H1 (cell line): Measurements from ENCODE around the gene RPAP3. TPM values are rescaled to one million over a fixed set of nuclear protein-coding genes. Genes with fewer than 3 reads are reported as not detected.

Source experiments
- CTCF ChIA-PET: fragments of 300-600 bp; sonication (Branson Sonifier 250); formaldehyde crosslinking; loops from one replicate; lab custom pipeline; 2021; ENCODE audit not compliant: partially characterized antibody; lab: Charles Lee
- POLR2A ChIA-PET: fragments of 300-600 bp; sonication (Branson Sonifier 250); formaldehyde crosslinking; loops from one replicate; lab custom pipeline; 2021; ENCODE audit warnings: inconsistent platforms; ENCODE audit not compliant: partially characterized antibody; lab: Charles Lee
- DNase-seq, 2 experiments: peaks; one replicate each; pipeline versions ENCODE4 v3.0.0 to v3.0.0-alpha.2; 2010 to 2022; ENCODE audit warnings: low spot score in 2 of 2, low read depth in 1 of 2, mixed read lengths in 1 of 2
- FAIRE-seq: peaks from 2 replicates; lab custom pipeline; 2011; peaks lifted over from hg19 to GRCh38; lab: Jason Lieb, UNC
- H2AFZ ChIP-seq: 2 replicates; pipeline ENCODE4 v1.8.1; 2012; ENCODE audit warnings: low read length, inconsistent platforms
- H2AK5ac ChIP-seq: 2 replicates; pipeline ENCODE4 v1.6.1; 2013; ENCODE audit warnings: low read depth, low read length
- H2BK120ac ChIP-seq: replicated peaks from 2 replicates; pipeline ENCODE3; 2013; ENCODE audit warnings: low read depth, low read length, inconsistent platforms
- H2BK12ac ChIP-seq: 2 replicates; pipeline ENCODE4 v1.6.1; 2013; ENCODE audit warnings: low read depth, low read length
- H2BK15ac ChIP-seq: 2 replicates; pipeline ENCODE4 v1.6.1; 2013; ENCODE audit warnings: low read length
- H2BK20ac ChIP-seq: 2 replicates; pipeline ENCODE4 v1.6.1; 2013; ENCODE audit warnings: low read length
- H2BK5ac ChIP-seq: 2 replicates; pipeline ENCODE4 v1.6.1; 2013; ENCODE audit warnings: low read depth, low read length
- H3K14ac ChIP-seq: 2 replicates; pipeline ENCODE4 v1.6.1; 2013; ENCODE audit warnings: inconsistent platforms; ENCODE audit not compliant: insufficient read length
- H3K18ac ChIP-seq: 2 replicates; pipeline ENCODE4 v1.6.1; 2013; ENCODE audit warnings: low read length; ENCODE audit errors: extremely low read depth
- H3K23ac ChIP-seq: 2 replicates; pipeline ENCODE4 v1.6.1; 2013; ENCODE audit warnings: inconsistent platforms; ENCODE audit not compliant: insufficient read length
- H3K23me2 ChIP-seq: 2 replicates; pipeline ENCODE4 v1.6.1; 2013; ENCODE audit warnings: low read depth, low read length
- H3K27ac ChIP-seq: 2 replicates; pipeline ENCODE4 v1.6.1; 2011; ENCODE audit warnings: low read depth, low read length, inconsistent platforms
- H3K27me3 ChIP-seq, 4 experiments: replicated peaks in 1 of 4; 1 replicate in 1 of 4; 2 replicates in 3 of 4; pipeline versions ENCODE4 v1.6.1 to v1.8.1; 2011 to 2013; ENCODE audit warnings: low read length in 3 of 4, mild to moderate bottlenecking in 3 of 4, inconsistent platforms in 2 of 4, mixed read lengths in 2 of 4, moderate library complexity in 1 of 4; ENCODE audit not compliant: control insufficient read depth in 3 of 4, insufficient read depth in 3 of 4; ENCODE audit errors: extremely low read depth in 1 of 4
- H3K36me3 ChIP-seq, 4 experiments: 2 replicates each; pipeline versions ENCODE4 v1.6.1 to v1.8.1; 2011 to 2013; ENCODE audit warnings: mild to moderate bottlenecking in 4 of 4, low read length in 3 of 4, moderate library complexity in 2 of 4, control low read depth in 1 of 4, inconsistent platforms in 1 of 4; ENCODE audit not compliant: insufficient read depth in 4 of 4, control insufficient read depth in 2 of 4
- H3K4ac ChIP-seq: replicated peaks from 2 replicates; pipeline ENCODE3; 2013; ENCODE audit warnings: low read length, low read depth, mixed read lengths, inconsistent platforms; ENCODE audit not compliant: insufficient read length
- H3K4me1 ChIP-seq, 4 experiments: replicated peaks in 1 of 4; 1 replicate in 1 of 4; 2 replicates in 3 of 4; pipeline versions ENCODE4 v1.6.1 to v1.8.1; 2011 to 2013; ENCODE audit warnings: low read length in 3 of 4, inconsistent platforms in 2 of 4, mixed read lengths in 1 of 4; ENCODE audit not compliant: insufficient read depth in 4 of 4, control insufficient read depth in 3 of 4
- H3K4me2 ChIP-seq, 2 experiments: 2 replicates each; pipeline versions ENCODE4 v1.6.1 to v1.8.1; 2011 to 2013; ENCODE audit warnings: low read depth in 2 of 2, low read length in 2 of 2, control low read depth in 1 of 2, inconsistent platforms in 1 of 2, mild to moderate bottlenecking in 1 of 2; ENCODE audit not compliant: insufficient read depth in 1 of 2
- H3K4me3 ChIP-seq, 4 experiments: fragments of 200-600, 300-600 bp in 1 of 4; sonication (generic), shearing (Covaris generic), sonication (Bioruptor Twin) in 1 of 4; 2 replicates each; pipeline versions ENCODE4 v1.5.1 to v1.8.1; 2011 to 2016; ENCODE audit warnings: low read length in 4 of 4, low read depth in 3 of 4, control low read depth in 2 of 4, inconsistent platforms in 2 of 4, mild to moderate bottlenecking in 2 of 4, mixed read lengths in 1 of 4, moderate library complexity in 1 of 4; ENCODE audit not compliant: insufficient read depth in 2 of 4; ENCODE audit errors: extremely low read depth in 1 of 4
- H3K56ac ChIP-seq: replicated peaks from 2 replicates; pipeline ENCODE3; 2013; ENCODE audit warnings: low read depth, mild to moderate bottlenecking, mixed read lengths, low read length, inconsistent platforms; ENCODE audit not compliant: insufficient read length
- H3K79me1 ChIP-seq: 2 replicates; pipeline ENCODE4 v1.6.1; 2013; ENCODE audit warnings: low read depth, low read length, control low read depth
- H3K79me2 ChIP-seq, 2 experiments: 2 replicates each; pipeline versions ENCODE4 v1.6.1 to v1.8.1; 2012 to 2013; ENCODE audit warnings: low read length in 2 of 2, mild to moderate bottlenecking in 2 of 2, inconsistent platforms in 1 of 2; ENCODE audit not compliant: insufficient read depth in 2 of 2, control insufficient read depth in 1 of 2
- H3K9ac ChIP-seq, 4 experiments: replicated peaks in 1 of 4; 1 replicate in 1 of 4; 2 replicates in 3 of 4; pipeline versions ENCODE4 v1.6.1 to v1.8.1; 2011 to 2013; ENCODE audit warnings: low read depth in 3 of 4, low read length in 3 of 4, control low read depth in 2 of 4, mild to moderate bottlenecking in 2 of 4, moderate library complexity in 2 of 4, inconsistent platforms in 1 of 4; ENCODE audit errors: extremely low read depth in 1 of 4
- H3K9me3 ChIP-seq, 2 experiments: 2 replicates each; pipeline versions ENCODE4 v1.6.1 to v1.8.1; 2012 to 2013; ENCODE audit warnings: mild to moderate bottlenecking in 2 of 2, moderate library complexity in 2 of 2, control low read depth in 1 of 2, inconsistent platforms in 1 of 2, low read depth in 1 of 2, low read length in 1 of 2, mixed read lengths in 1 of 2; ENCODE audit not compliant: insufficient read depth in 2 of 2
- H4K20me1 ChIP-seq, 2 experiments: replicated peaks in 1 of 2; 2 replicates each; pipeline versions ENCODE3 to v1.8.1; 2011 to 2013; ENCODE audit warnings: inconsistent platforms in 2 of 2, low read length in 2 of 2, mild to moderate bottlenecking in 1 of 2; ENCODE audit not compliant: insufficient read depth in 2 of 2, control insufficient read depth in 1 of 2
- H4K5ac ChIP-seq: 2 replicates; pipeline ENCODE4 v1.6.1; 2013; ENCODE audit warnings: low read length, low read depth, mixed read lengths, inconsistent platforms; ENCODE audit not compliant: insufficient read length
- H4K8ac ChIP-seq: 2 replicates; pipeline ENCODE4 v1.8.0; 2013; ENCODE audit warnings: mild to moderate bottlenecking, moderate library complexity, low read length, inconsistent platforms; ENCODE audit not compliant: insufficient read depth; ENCODE audit errors: extremely low read depth
- H4K91ac ChIP-seq: replicated peaks from 2 replicates; pipeline ENCODE3; 2013; ENCODE audit warnings: low read length, mixed read lengths, inconsistent platforms; ENCODE audit not compliant: insufficient read length
- GTF2F1 ChIP-seq: IDR thresholded peaks from 2 replicates; pipeline ENCODE4 v1.6.1; 2012; ENCODE audit warnings: low read depth, low read length, improper control_type of control experiment, borderline replicate concordance
- HDAC6 ChIP-seq: IDR thresholded peaks from one replicate; pipeline ENCODE4 v1.7.1; 2012; ENCODE audit warnings: low read depth, mild to moderate bottlenecking, inconsistent platforms, low read length, moderate library complexity
- POLR2AphosphoS5 ChIP-seq: IDR thresholded peaks from 2 replicates; pipeline ENCODE4 v1.6.1; 2011; ENCODE audit warnings: low read depth, low read length
- RBBP5 ChIP-seq: IDR thresholded peaks from 2 replicates; pipeline ENCODE4 v1.7.1; 2012; ENCODE audit warnings: low read depth, mild to moderate bottlenecking, inconsistent platforms, low read length, moderate library complexity, borderline replicate concordance
- SP1 ChIP-seq: IDR thresholded peaks from 2 replicates; pipeline ENCODE4 v1.6.1; 2011; ENCODE audit warnings: low read depth, low read length
- SP2 ChIP-seq: IDR thresholded peaks from 2 replicates; pipeline ENCODE4 v1.6.1; 2012; ENCODE audit warnings: mild to moderate bottlenecking, low read length, inconsistent platforms
- SRF ChIP-seq: IDR thresholded peaks from 2 replicates; pipeline ENCODE4 v1.6.1; 2011; ENCODE audit warnings: mild to moderate bottlenecking, low read depth, low read length, moderate library complexity
- WGBS, 2 experiments: shearing (Covaris generic) in 1 of 2; methylation state at CpG; one replicate each; pipeline versions ENCODE4 v1.1.6 to v1.1.7; 2013 to 2015; ENCODE audit warnings: low lambda C conversion rate in 2 of 2, mixed read lengths in 2 of 2, inconsistent platforms in 1 of 2, low coverage in 1 of 2, missing lambda C conversion rate in 1 of 2; ENCODE audit not compliant: insufficient replicate concordance in 2 of 2, insufficient coverage in 1 of 2, insufficient read length in 1 of 2; ENCODE audit errors: extremely low coverage in 1 of 2, missing lambda C conversion rate in 1 of 2; 5-methylcytosine and 5-hydroxymethylcytosine counted together
- polyA plus RNA-seq, 7 experiments: library from polyadenylated mRNA; depleted of rRNA in 3 of 7; stranded (reverse) in 5 of 7; unstranded in 2 of 7; fragments of >200 nt in 5 of 7; fragments of 200-250 nt in 2 of 7; gene quantifications; 1 replicate in 5 of 7; 2 replicates in 1 of 7; 4 replicates in 1 of 7; pipeline versions ENCODE4 v1.2.1 to v1.2.3, GENCODE V29; 2011 to 2013; ENCODE audit warnings: missing spikeins in 2 of 7, mixed read lengths in 2 of 7
- total RNA-seq: library from RNA; stranded (reverse); fragmentation: NEBNext Ultra II Directional; extraction: Animal tissue kit (Norgen Biotek cat#: 25700); gene quantifications from 2 replicates; pipeline ENCODE4 v1.2.1, GENCODE V29; 2021

RPAP3 gene
- total and polyA plus RNA-seq, 2 of the 8 experiments (the other 6 are each of a cell fraction or from before 2014, with no cell fraction given) = 6.4 to 60.5 TPM

GRCh38 chr12:47734725-47735480 is 29.1 kb upstream of the RPAP3 start:
- H4K8ac ChIP-seq = peak overlapping the region; percentile 71; the same call in 1 of the 2 replicates
- no peak overlapping the region; the same call in 1 of the 2 replicates for H3K27ac ChIP-seq
- H3K79me2 ChIP-seq = no peaks in the 10 kb centered on the region
- CTCF ChIA-PET = interaction anchor here (1.0 to 64.6 kb wide), 8 partner anchors 14 to 113 kb away, joined by 3 to 2442 read pairs (median 10); partner anchors contain the start of genes RAPGEF3 and SLC48A1
- H2BK5ac ChIP-seq = peak overlapping the region; percentile 85
- no peaks in the 10 kb centered on the region for H3K36me3 ChIP-seq
- H2BK120ac ChIP-seq = no peak overlapping the region
- peak overlapping the region; percentile 49 to 54 for H3K4me2 ChIP-seq
- H4K91ac ChIP-seq = peak overlapping the region; percentile 58
- H3K4me3 ChIP-seq = peak overlapping the region in 1 of 4 experiments; percentile 19; a peak in 1 of 8 replicates
- POLR2A ChIA-PET = interaction anchor here (1.0 to 3.2 kb wide), 8 partner anchors 8 to 47 kb away, joined by 3 to 10 read pairs (median 4); partner anchors contain the start of gene ENDOU
- H3K9me3 ChIP-seq = no peaks in the 10 kb centered on the region
- no peak overlapping the region for H3K23ac ChIP-seq
- H4K20me1 ChIP-seq = no peaks in the 10 kb centered on the region
- WGBS, 2 experiments = 44% methylated on average over 12 of the region's 12 CpGs; no CpG with 5 or more reads in 1 of the 2 experiments
- peak overlapping the region; percentile 26; the same call in 1 of the 2 replicates for H2AK5ac ChIP-seq
- peaks cover 0 to 2% (median 0%) of the 10 kb centered on the region in 4 experiments; a peak in 1 of 7 replicates for H3K27me3 ChIP-seq
- peak overlapping the region; percentile 92; the same call in 1 of the 2 replicates for H2BK12ac ChIP-seq
- peak overlapping the region; percentile 45; the same call in 1 of the 2 replicates for H2AFZ ChIP-seq
- peak; percentile 25; the same call in 1 of the 2 replicates for TF ChIP-seq POLR2AphosphoS5
- TF ChIP-seq RBBP5 = peak; percentile 81; the same call in 1 of the 2 replicates
- TF ChIP-seq SP1 = 0 out of 2 replicates have a peak, but pooled peaks have one; percentile 5
- TF ChIP-seq GTF2F1 = no peak
- TF ChIP-seq SP2 = no peak
- TF ChIP-seq SRF = no peak
- no peak for TF ChIP-seq HDAC6
- peak overlapping the region; percentile 28 for H3K4ac ChIP-seq
- H3K14ac ChIP-seq = peak overlapping the region; percentile 89
- no peaks in the 10 kb centered on the region for H3K23me2 ChIP-seq
- H4K5ac ChIP-seq = no peak overlapping the region
- no peaks in the 10 kb centered on the region for H3K79me1 ChIP-seq
- peak overlapping the region in 2 of 4 experiments; percentile 6 to 30; a peak in 2 of 7 replicates for H3K9ac ChIP-seq
- H2BK20ac ChIP-seq = peak overlapping the region; percentile 8; the same call in 1 of the 2 replicates
- peaks cover 3 to 19% (median 11%) of the 10 kb centered on the region in 4 experiments for H3K4me1 ChIP-seq
- H3K18ac ChIP-seq = peak overlapping the region; percentile 53
- FAIRE-seq (no peak), DNase-seq (peak in 1 of 2 experiments; percentile 63)
- no peak overlapping the region for H3K56ac ChIP-seq
- peak overlapping the region; percentile 88; the same call in 1 of the 2 replicates for H2BK15ac ChIP-seq
